Stomach (tissue), 4 donors: ENCODE measurements around the gene RDH14.

Experiments used
- POLR2AphosphoS5 ChIP-seq, 3 donors: sonication (generic); formaldehyde crosslinking; IDR thresholded peaks; one replicate each; pipeline ENCODE4 v1.6.1; 2016; ENCODE audit warnings: antibody characterized with exemption in 3 of 3
- TF ChIP-seq, protein P1 (sequence below), 7 experiments: fragments of 450-650 bp in 4 of 7; fragments of 200-600 bp in 3 of 7; sonication (generic) in 3 of 7; IDR thresholded peaks; one replicate each; pipeline ENCODE4 v1.5.1; 2016 to 2019; ENCODE audit warnings: antibody characterized with exemption in 7 of 7, control low read depth in 2 of 7, mild to moderate bottlenecking in 1 of 7

DNA sequence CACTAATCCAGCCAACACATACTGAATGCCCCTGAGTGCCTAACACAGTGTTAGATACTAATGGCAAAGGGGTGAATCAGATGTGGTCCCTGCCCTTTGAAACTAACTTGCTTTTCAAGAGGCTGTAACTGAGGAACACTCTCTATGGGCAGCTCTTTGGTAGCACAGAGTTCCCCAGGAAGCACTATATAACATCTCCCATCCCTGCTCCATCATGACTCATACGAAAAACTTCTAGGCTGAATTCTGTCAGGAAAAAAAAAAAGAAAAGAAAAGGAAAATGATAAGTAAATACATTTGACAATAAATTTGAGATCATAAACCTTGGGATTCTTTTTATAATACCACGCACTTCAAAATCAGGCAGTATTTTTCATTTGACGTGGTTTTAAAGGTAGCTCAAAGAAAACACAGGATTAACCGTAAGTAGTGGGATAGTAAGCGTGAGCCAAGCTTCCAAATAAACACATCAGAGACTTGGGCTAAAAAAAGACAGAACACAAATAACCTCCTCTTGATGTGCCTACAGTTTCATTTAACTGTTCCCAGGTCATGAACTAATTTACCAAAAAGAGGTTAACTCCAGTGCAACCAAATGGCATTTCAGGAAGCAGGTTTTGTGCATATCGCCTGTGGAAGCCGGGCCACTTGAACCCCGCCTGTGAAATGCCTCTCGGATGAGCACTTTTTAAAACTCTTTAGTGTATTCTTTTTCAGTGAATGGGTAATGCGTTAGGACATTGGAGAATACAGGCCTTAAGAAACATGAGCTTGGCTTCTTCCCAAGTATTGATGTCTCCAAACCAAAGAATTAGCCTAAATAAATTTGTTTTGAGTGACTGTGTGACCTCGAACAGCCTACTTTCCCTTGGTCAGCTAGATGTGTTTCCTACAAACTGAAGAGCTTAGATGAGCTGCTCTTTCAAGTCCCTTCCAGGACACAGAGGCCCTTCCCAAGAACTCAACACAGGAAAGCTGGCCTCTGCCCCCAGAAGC, 42.0 kb downstream of the RDH14 start:
- TF ChIP-seq, protein P1, sequence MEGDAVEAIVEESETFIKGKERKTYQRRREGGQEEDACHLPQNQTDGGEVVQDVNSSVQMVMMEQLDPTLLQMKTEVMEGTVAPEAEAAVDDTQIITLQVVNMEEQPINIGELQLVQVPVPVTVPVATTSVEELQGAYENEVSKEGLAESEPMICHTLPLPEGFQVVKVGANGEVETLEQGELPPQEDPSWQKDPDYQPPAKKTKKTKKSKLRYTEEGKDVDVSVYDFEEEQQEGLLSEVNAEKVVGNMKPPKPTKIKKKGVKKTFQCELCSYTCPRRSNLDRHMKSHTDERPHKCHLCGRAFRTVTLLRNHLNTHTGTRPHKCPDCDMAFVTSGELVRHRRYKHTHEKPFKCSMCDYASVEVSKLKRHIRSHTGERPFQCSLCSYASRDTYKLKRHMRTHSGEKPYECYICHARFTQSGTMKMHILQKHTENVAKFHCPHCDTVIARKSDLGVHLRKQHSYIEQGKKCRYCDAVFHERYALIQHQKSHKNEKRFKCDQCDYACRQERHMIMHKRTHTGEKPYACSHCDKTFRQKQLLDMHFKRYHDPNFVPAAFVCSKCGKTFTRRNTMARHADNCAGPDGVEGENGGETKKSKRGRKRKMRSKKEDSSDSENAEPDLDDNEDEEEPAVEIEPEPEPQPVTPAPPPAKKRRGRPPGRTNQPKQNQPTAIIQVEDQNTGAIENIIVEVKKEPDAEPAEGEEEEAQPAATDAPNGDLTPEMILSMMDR (IDR thresholded peaks at IDR 0.05), result no peak
- peak in 1 of 3 donors; percentile 2 for TF ChIP-seq POLR2AphosphoS5 (IDR thresholded peaks at IDR 0.05)
